Measurements from ENCODE around the gene CXCR1. TPM values are rescaled to one million over a fixed set of nuclear protein-coding genes. Genes with fewer than 3 reads are reported as not detected.

CXCR1 gene
- total RNA-seq, 1 donor from 2014 or later: not detected

DNA sequence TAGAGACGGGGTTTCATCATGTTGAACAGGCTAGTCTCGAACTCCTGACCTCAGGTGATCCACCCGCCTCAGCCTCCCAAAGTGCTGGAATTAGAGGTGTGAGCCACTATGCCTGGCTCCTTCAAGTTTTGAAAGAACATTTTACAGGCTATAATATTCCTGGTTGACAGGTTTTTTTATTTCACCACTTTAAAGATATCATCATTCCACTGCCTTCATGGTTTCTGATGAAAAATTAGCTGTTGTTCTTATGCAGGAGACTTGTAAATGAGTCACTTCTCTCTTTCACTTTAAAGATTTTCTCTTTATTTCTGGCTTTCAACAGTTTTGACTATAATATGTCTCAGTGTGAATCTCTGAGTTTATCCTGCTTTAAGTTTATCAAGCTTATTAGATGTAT lies 42.3 kb upstream of the CXCR1 start:
- no peaks in the 10 kb centered on the region for H4K20me1 ChIP-seq (ENCODE audit: low read depth)
- Mint-ChIP-seq H3K4me3 (no peak overlapping the region), H3K27ac (no peak overlapping the region)

DNA sequence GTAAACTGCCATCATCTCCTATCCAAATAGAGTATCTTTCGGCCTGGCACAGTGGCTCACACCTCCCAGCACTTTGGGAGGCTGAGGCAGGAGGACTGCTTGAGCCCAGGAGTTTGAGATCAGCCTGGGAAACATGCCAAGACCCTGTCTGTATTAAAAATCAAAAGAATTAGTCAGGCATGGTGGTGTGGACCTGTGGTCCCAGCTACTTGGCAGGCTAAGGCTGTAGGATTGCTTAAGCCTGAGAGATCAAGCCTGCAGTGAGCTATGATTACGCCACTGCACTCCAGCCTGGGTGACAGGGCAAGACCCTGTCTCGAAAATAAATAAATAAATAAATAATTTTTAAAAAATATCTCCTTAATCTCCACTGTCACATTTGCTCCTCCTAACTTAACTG lies 35.5 kb upstream of the CXCR1 start:
- peaks cover 7% of the 10 kb centered on the region for H3K27me3 Mint-ChIP-seq (ENCODE audit: insufficient read depth, low read depth)
- no peaks in the 10 kb centered on the region for H3K4me1 Mint-ChIP-seq
- no peak overlapping the region for H3K4me3 Mint-ChIP-seq
- H3K27ac Mint-ChIP-seq: no peak overlapping the region
- H3K9ac ChIP-seq: no peak overlapping the region
- no peaks in the 10 kb centered on the region for H3K9me3 ChIP-seq (ENCODE audit: low read depth)
- no peak overlapping the region for H3K4me3 ChIP-seq
- H3K9me3 Mint-ChIP-seq: no peaks in the 10 kb centered on the region
- no peaks in the 10 kb centered on the region for H3K4me1 ChIP-seq
- TF ChIP-seq, protein P1, sequence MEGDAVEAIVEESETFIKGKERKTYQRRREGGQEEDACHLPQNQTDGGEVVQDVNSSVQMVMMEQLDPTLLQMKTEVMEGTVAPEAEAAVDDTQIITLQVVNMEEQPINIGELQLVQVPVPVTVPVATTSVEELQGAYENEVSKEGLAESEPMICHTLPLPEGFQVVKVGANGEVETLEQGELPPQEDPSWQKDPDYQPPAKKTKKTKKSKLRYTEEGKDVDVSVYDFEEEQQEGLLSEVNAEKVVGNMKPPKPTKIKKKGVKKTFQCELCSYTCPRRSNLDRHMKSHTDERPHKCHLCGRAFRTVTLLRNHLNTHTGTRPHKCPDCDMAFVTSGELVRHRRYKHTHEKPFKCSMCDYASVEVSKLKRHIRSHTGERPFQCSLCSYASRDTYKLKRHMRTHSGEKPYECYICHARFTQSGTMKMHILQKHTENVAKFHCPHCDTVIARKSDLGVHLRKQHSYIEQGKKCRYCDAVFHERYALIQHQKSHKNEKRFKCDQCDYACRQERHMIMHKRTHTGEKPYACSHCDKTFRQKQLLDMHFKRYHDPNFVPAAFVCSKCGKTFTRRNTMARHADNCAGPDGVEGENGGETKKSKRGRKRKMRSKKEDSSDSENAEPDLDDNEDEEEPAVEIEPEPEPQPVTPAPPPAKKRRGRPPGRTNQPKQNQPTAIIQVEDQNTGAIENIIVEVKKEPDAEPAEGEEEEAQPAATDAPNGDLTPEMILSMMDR (IDR thresholded peaks at IDR 0.05): no peak
- TF ChIP-seq EZH2phosphoT487 (IDR thresholded peaks at IDR 0.05): no peak
- no peak for TF ChIP-seq EZH2 (IDR thresholded peaks at IDR 0.05)
- no peak for DNase-seq (ENCODE audit: low spot score)
- H3K79me2 ChIP-seq (ENCODE audit: low read depth): no peaks in the 10 kb centered on the region
- no peak overlapping the region for H3K4me2 ChIP-seq
- no peaks in the 10 kb centered on the region for H3K36me3 Mint-ChIP-seq
- H3K27ac ChIP-seq: no peak overlapping the region
- no peaks in the 10 kb centered on the region for H3K36me3 ChIP-seq
- peaks cover 9% of the 10 kb centered on the region for H3K27me3 ChIP-seq
- H4K20me1 ChIP-seq (ENCODE audit: low read depth): no peaks in the 10 kb centered on the region
- no peaks in the 10 kb centered on the region for H3F3A ChIP-seq (ENCODE audit: low read depth)
- no peak overlapping the region for H2AFZ ChIP-seq (replicated peaks)

More for the DNA sequence above, 42.3 kb upstream of the CXCR1 start:
- DNase-seq (ENCODE audit: low spot score): no peak
- Histone ChIP-seq H2AFZ (replicated peaks) (no peak overlapping the region), H3K4me1 (no peaks in the 10 kb centered on the region), H3K27me3 (peaks cover 8% of the 10 kb centered on the region), H3F3A (ENCODE audit: low read depth) (no peaks in the 10 kb centered on the region), H3K4me3 (no peak overlapping the region), H3K27ac (no peak overlapping the region), H3K9me3 (ENCODE audit: low read depth) (no peaks in the 10 kb centered on the region), H3K9ac (no peak overlapping the region), H3K4me2 (no peak overlapping the region), H3K79me2 (ENCODE audit: low read depth) (no peaks in the 10 kb centered on the region), H3K36me3 (no peaks in the 10 kb centered on the region)
- H3K27me3 Mint-ChIP-seq (ENCODE audit: insufficient read depth, low read depth): peaks cover 4% of the 10 kb centered on the region
- H3K36me3 Mint-ChIP-seq: no peaks in the 10 kb centered on the region
- H3K9me3 Mint-ChIP-seq: peaks cover 10% of the 10 kb centered on the region
- no peaks in the 10 kb centered on the region for H3K4me1 Mint-ChIP-seq
- no peak for TF ChIP-seq EZH2phosphoT487 (IDR thresholded peaks at IDR 0.05)
- no peak for TF ChIP-seq EZH2 (IDR thresholded peaks at IDR 0.05)
- TF ChIP-seq, protein P1 (IDR thresholded peaks at IDR 0.05): no peak

DNA sequence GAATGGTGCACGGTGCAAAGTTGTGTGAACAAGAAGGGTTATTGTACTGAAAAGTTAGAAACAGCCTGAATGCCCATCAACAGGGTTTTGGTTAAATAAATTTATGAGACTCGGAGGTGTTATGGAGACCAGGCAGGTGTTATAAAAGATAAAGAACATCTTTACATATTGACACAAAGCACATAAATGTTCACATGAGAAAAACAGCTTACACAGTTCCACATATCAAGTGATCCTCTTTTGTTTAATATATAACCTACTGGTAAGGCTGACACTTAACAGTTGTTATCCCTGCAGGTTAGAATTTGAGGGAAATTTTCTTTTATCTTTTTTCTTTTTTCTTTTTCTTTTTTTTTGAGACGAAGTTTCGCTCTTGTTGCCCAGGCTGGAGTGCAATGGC lies 30.2 kb upstream of the CXCR1 start:
- Histone ChIP-seq H3K36me3 (no peaks in the 10 kb centered on the region), H3K4me2 (no peak overlapping the region), H3K9me3 (ENCODE audit: low read depth) (no peaks in the 10 kb centered on the region), H3K79me2 (ENCODE audit: low read depth) (no peaks in the 10 kb centered on the region), H3K27me3 (peaks cover 9% of the 10 kb centered on the region), H3K27ac (no peak overlapping the region), H2AFZ (replicated peaks) (no peak overlapping the region), H3F3A (ENCODE audit: low read depth) (no peaks in the 10 kb centered on the region), H3K4me3 (no peak overlapping the region), H3K4me1 (peaks cover 6% of the 10 kb centered on the region), H3K9ac (no peak overlapping the region), H4K20me1 (ENCODE audit: low read depth) (no peaks in the 10 kb centered on the region)
- Mint-ChIP-seq H3K4me3 (no peak overlapping the region), H3K27me3 (ENCODE audit: insufficient read depth, low read depth) (peaks cover 4% of the 10 kb centered on the region), H3K27ac (no peak overlapping the region), H3K36me3 (no peaks in the 10 kb centered on the region), H3K9me3 (no peaks in the 10 kb centered on the region), H3K4me1 (no peaks in the 10 kb centered on the region)
- TF ChIP-seq EZH2phosphoT487 (IDR thresholded peaks at IDR 0.05) (no peak), EZH2 (IDR thresholded peaks at IDR 0.05) (no peak)
- TF ChIP-seq, protein P1 (IDR thresholded peaks at IDR 0.05): no peak
- DNase-seq (ENCODE audit: low spot score): no peak

All from neural progenitor cell (in vitro differentiated cells).